Hepatocyte (in vitro differentiated cells): ENCODE measurements around the gene C1QTNF8. TPM values are rescaled to one million over a fixed set of nuclear protein-coding genes. Genes with fewer than 3 reads are reported as not detected.

ENCODE experiments used
- DNase-seq: peaks from one replicate; pipeline ENCODE4 v3.0.0-alpha.2; 2016; ENCODE audit warnings: low spot score
- H2AFZ ChIP-seq: fragments of 200-600 bp; sonication (generic); 2 replicates; pipeline ENCODE4 v1.6.0; 2016; ENCODE audit warnings: antibody characterized with exemption, mild to moderate bottlenecking
- H3K27ac ChIP-seq: fragments of 200-600 bp; sonication (generic); 2 replicates; pipeline ENCODE4 v1.5.1; 2016; ENCODE audit warnings: mild to moderate bottlenecking
- H3K27me3 ChIP-seq: fragments of 200-600 bp; sonication (generic); 2 replicates; pipeline ENCODE4 v1.6.1; 2016
- H3K36me3 ChIP-seq: fragments of 200-600 bp; sonication (generic); replicated peaks from 2 replicates; pipeline ENCODE4 v1.5.1; 2016; ENCODE audit warnings: low read depth; ENCODE audit not compliant: insufficient read depth
- H3K4me1 ChIP-seq: fragments of 200-600 bp; sonication (generic); 2 replicates; pipeline ENCODE4 v1.5.1; 2016; ENCODE audit warnings: mild to moderate bottlenecking, moderate library complexity; ENCODE audit not compliant: insufficient read depth
- H3K4me2 ChIP-seq: fragments of 200-600 bp; sonication (generic); 2 replicates; pipeline ENCODE4 v1.6.0; 2016
- H3K4me3 ChIP-seq: fragments of 200-600 bp; sonication (generic); 2 replicates; pipeline ENCODE4 v1.5.1; 2016; ENCODE audit warnings: mild to moderate bottlenecking
- H3K79me2 ChIP-seq: fragments of 200-600 bp; sonication (generic); 2 replicates; pipeline ENCODE4 v1.6.0; 2017; ENCODE audit warnings: mild to moderate bottlenecking
- H3K9me2 ChIP-seq: fragments of 200-600 bp; sonication (generic); replicated peaks from 2 replicates; pipeline ENCODE4 v1.6.0; 2017; ENCODE audit warnings: mild to moderate bottlenecking; ENCODE audit not compliant: insufficient read depth
- H3K9me3 ChIP-seq: fragments of 200-600 bp; sonication (generic); 2 replicates; pipeline ENCODE4 v1.5.1; 2016; ENCODE audit warnings: low read depth, mild to moderate bottlenecking
- H4K20me1 ChIP-seq: fragments of 200-600 bp; sonication (generic); 2 replicates; pipeline ENCODE4 v1.6.0; 2016; ENCODE audit warnings: mild to moderate bottlenecking; ENCODE audit not compliant: insufficient read depth, poor library complexity, severe bottlenecking
- CTCF ChIP-seq: fragments of 200-600 bp; sonication (generic); IDR thresholded peaks from 2 replicates; pipeline ENCODE4 v1.5.1; 2016; ENCODE audit warnings: antibody characterized with exemption, mild to moderate bottlenecking; ENCODE audit not compliant: poor library complexity
- EZH2 ChIP-seq: fragments of 200-600 bp; sonication (generic); IDR thresholded peaks from 2 replicates; pipeline ENCODE4 v1.6.1; 2016; ENCODE audit warnings: antibody characterized with exemption, mild to moderate bottlenecking, borderline replicate concordance
- EZH2phosphoT487 ChIP-seq: fragments of 200-600 bp; sonication (generic); IDR thresholded peaks from one replicate; pipeline ENCODE4 v1.6.1; 2018; ENCODE audit warnings: antibody characterized with exemption, mild to moderate bottlenecking, low read depth, moderate library complexity; ENCODE audit not compliant: unreplicated experiment, severe bottlenecking
- WGBS: methylation state at CpG from one replicate; pipeline ENCODE4 v1.1.6; 2016; ENCODE audit warnings: low lambda C conversion rate; ENCODE audit errors: missing lambda C conversion rate; 5-methylcytosine and 5-hydroxymethylcytosine counted together
- polyA plus RNA-seq: library from polyadenylated mRNA; unstranded; fragments of >200 nt; fragmentation: Nextera tagmentation; extraction: Ambion mirVana; gene quantifications from 2 replicates; pipeline ENCODE4 v1.2.1, GENCODE V29; 2016
- total RNA-seq: library from RNA; depleted of rRNA; stranded (reverse); fragments of >200 nt; gene quantifications from 2 replicates; pipeline ENCODE4 v1.2.3, GENCODE V29; 2014

C1QTNF8 gene
- total and polyA plus RNA-seq, 2 experiments from 2014 or later: not detected

- DNase-seq: no peak
Measured at GRCh38 chr16:1073566-1074378, 22.3 kb downstream of the C1QTNF8 start.

GRCh38 chr16:1073262-1073558 lies 22.8 kb downstream of the C1QTNF8 start:
- peaks cover 5% of the 10 kb centered on the region for H3K4me1 ChIP-seq
- no peaks in the 10 kb centered on the region for H3K79me2 ChIP-seq
- no peak for TF ChIP-seq CTCF
- TF ChIP-seq EZH2: no peak
- no peak for TF ChIP-seq EZH2phosphoT487
- DNase-seq: no peak
- no peak overlapping the region for H3K27ac ChIP-seq
- H3K9me2 ChIP-seq: no peaks in the 10 kb centered on the region
- H3K36me3 ChIP-seq: no peaks in the 10 kb centered on the region
- 100% methylated on average over 1 of the region's 13 CpGs for WGBS
- no peak overlapping the region for H3K4me2 ChIP-seq
- no peaks in the 10 kb centered on the region for H4K20me1 ChIP-seq
- no peaks in the 10 kb centered on the region for H3K9me3 ChIP-seq
- H3K27me3 ChIP-seq: peaks cover 40% of the 10 kb centered on the region
- no peak overlapping the region for H2AFZ ChIP-seq
- H3K4me3 ChIP-seq: no peak overlapping the region

More at GRCh38 chr16:1073566-1074378, 22.3 kb downstream of the C1QTNF8 start:
- Histone ChIP-seq H3K4me3 (no peak overlapping the region), H3K36me3 (no peaks in the 10 kb centered on the region), H3K27ac (no peak overlapping the region), H3K79me2 (no peaks in the 10 kb centered on the region), H4K20me1 (no peaks in the 10 kb centered on the region), H3K9me2 (no peaks in the 10 kb centered on the region), H3K9me3 (no peaks in the 10 kb centered on the region), H3K4me1 (peaks cover 9% of the 10 kb centered on the region), H3K4me2 (no peak overlapping the region), H2AFZ (no peak overlapping the region), H3K27me3 (peaks cover 40% of the 10 kb centered on the region)
- WGBS: 82% methylated on average over 30 of the region's 30 CpGs
- no peak for TF ChIP-seq EZH2
- TF ChIP-seq CTCF: no peak
- no peak for TF ChIP-seq EZH2phosphoT487

GRCh38 chr16:1072526-1073261 lies 23.4 kb downstream of the C1QTNF8 start, which contains the start of gene SSTR5:
SSTR5 (plus strand) TSS chr16:1072747; CDS start chr16:1078869, 6,122 bp downstream.
- 22% methylated on average over 31 of the region's 59 CpGs for WGBS
- peaks cover under 1% of the 10 kb centered on the region for H3K4me1 ChIP-seq
- no peaks in the 10 kb centered on the region for H3K9me3 ChIP-seq
- no peaks in the 10 kb centered on the region for H3K36me3 ChIP-seq
- H3K27me3 ChIP-seq: peaks cover 40% of the 10 kb centered on the region
- H3K4me3 ChIP-seq: no peak within 1 kb of the TSS
- H2AFZ ChIP-seq: no peak within 1 kb of the TSS
- no peaks in the 10 kb centered on the region for H3K79me2 ChIP-seq
- no peaks in the 10 kb centered on the region for H4K20me1 ChIP-seq
- H3K4me2 ChIP-seq: no peak within 1 kb of the TSS
- no peaks in the 10 kb centered on the region for H3K9me2 ChIP-seq
- H3K27ac ChIP-seq: no peak within 1 kb of the TSS
- DNase-seq: no peak
- TF ChIP-seq CTCF (no peak), EZH2phosphoT487 (no peak), EZH2 (no peak)
